Breast epithelium (tissue), 3 donors: ENCODE data around the gene MACROH2A2.

Experiments
- CTCF ChIP-seq, 3 donors: fragments of 450-650 bp; IDR thresholded peaks; one replicate each; pipeline ENCODE4 v1.5.1; 2016 to 2017; ENCODE audit warnings: antibody characterized with exemption in 3 of 3, mild to moderate bottlenecking in 3 of 3, moderate library complexity in 3 of 3
- POLR2AphosphoS5 ChIP-seq, 3 donors: sonication (generic); formaldehyde crosslinking; IDR thresholded peaks; one replicate each; pipeline ENCODE4 v1.6.1; 2017; ENCODE audit warnings: antibody characterized with exemption in 3 of 3

GRCh38 chr10:70067586-70067985 is 14.9 kb downstream of the MACROH2A2 start:
- no peak for TF ChIP-seq CTCF (IDR thresholded peaks at IDR 0.05)
- no peak for TF ChIP-seq POLR2AphosphoS5 (IDR thresholded peaks at IDR 0.05)
